SU-DHL-6 (cell line): Measurements from ENCODE around the gene TMPRSS13.

Source experiments
- H2AFZ ChIP-seq: fragments of 200-600 bp; sonication (generic); 2 replicates; pipeline ENCODE4 v1.6.1; 2014; ENCODE audit warnings: low read depth, mild to moderate bottlenecking, moderate library complexity, mixed read lengths, antibody characterized with exemption, low read length; ENCODE audit not compliant: severe bottlenecking
- H3F3A ChIP-seq: fragments of 200-600 bp; shearing (Covaris generic); 2 replicates; pipeline ENCODE4 v1.6.0; 2016; ENCODE audit warnings: antibody characterized with exemption, mild to moderate bottlenecking; ENCODE audit not compliant: insufficient read depth
- H3K27ac ChIP-seq: fragments of 200-600 bp; sonication (generic); 2 replicates; pipeline ENCODE4 v1.5.1; 2016; ENCODE audit warnings: low read depth, mild to moderate bottlenecking, low read length, moderate library complexity, mixed read lengths
- H3K27me3 ChIP-seq: fragments of 200-600 bp; sonication (generic), shearing (Covaris generic); 2 replicates; pipeline ENCODE4 v1.6.0; 2014; ENCODE audit warnings: mild to moderate bottlenecking, low read length
- H3K36me3 ChIP-seq: fragments of 200-600 bp; sonication (generic); 2 replicates; pipeline ENCODE4 v1.6.1; 2014; ENCODE audit warnings: mild to moderate bottlenecking, low read length, mixed read lengths
- H3K4me2 ChIP-seq: fragments of 300-600, 200-600 bp; shearing (Covaris generic), sonication (generic); 2 replicates; pipeline ENCODE4 v1.6.0; 2014; ENCODE audit warnings: low read length, low read depth, mild to moderate bottlenecking; ENCODE audit not compliant: poor library complexity, severe bottlenecking
- H3K4me3 ChIP-seq: fragments of 200-600 bp; sonication (generic); 2 replicates; pipeline ENCODE4 v1.5.1; 2014; ENCODE audit warnings: antibody characterized with exemption, low read length, mild to moderate bottlenecking, mixed read lengths; ENCODE audit not compliant: insufficient read depth, poor library complexity, severe bottlenecking
- H3K79me2 ChIP-seq: fragments of 200-600 bp; sonication (generic); 2 replicates; pipeline ENCODE4 v1.6.1; 2014; ENCODE audit warnings: mild to moderate bottlenecking, low read length, moderate library complexity; ENCODE audit not compliant: insufficient read depth
- H3K9ac ChIP-seq: fragments of 200-600 bp; sonication (generic); 2 replicates; pipeline ENCODE4 v1.7.0; 2014; ENCODE audit warnings: mild to moderate bottlenecking, low read length
- H3K9me2 ChIP-seq: fragments of 200-600 bp; sonication (generic); replicated peaks from 2 replicates; pipeline ENCODE4 v1.6.1; 2014; ENCODE audit warnings: low read length; ENCODE audit not compliant: insufficient read depth
- H3K9me3 ChIP-seq: fragments of 200-600 bp; sonication (generic); 2 replicates; pipeline ENCODE4 v1.6.1; 2014; ENCODE audit warnings: low read length, mixed read lengths; ENCODE audit not compliant: insufficient read depth
- H4K20me1 ChIP-seq: fragments of 200-600 bp; sonication (generic); 2 replicates; pipeline ENCODE4 v1.6.1; 2014; ENCODE audit warnings: low read depth, mild to moderate bottlenecking, antibody characterized with exemption, low read length, moderate library complexity, mixed read lengths
- CTCF ChIP-seq: fragments of 200-600 bp; sonication (generic); IDR thresholded peaks from one replicate; pipeline ENCODE4 v1.5.1; 2017; ENCODE audit warnings: antibody characterized with exemption, mild to moderate bottlenecking, low read length, moderate library complexity; ENCODE audit not compliant: insufficient read depth, poor library complexity, severe bottlenecking
- EZH2phosphoT487 ChIP-seq: fragments of 200-600 bp; sonication (generic), shearing (Covaris generic); conservative IDR thresholded peaks from 2 replicates; pipeline ENCODE4 v1.6.1; 2018; ENCODE audit warnings: mild to moderate bottlenecking, antibody characterized with exemption, low read length, moderate library complexity, mixed read lengths

TMPRSS13 gene

GRCh38 chr11:117863383-117863782, 65.8 kb downstream of the TMPRSS13 start:
- Histone ChIP-seq H2AFZ (no peak overlapping the region), H4K20me1 (no peaks in the 10 kb centered on the region), H3K4me3 (no peak overlapping the region), H3K36me3 (no peaks in the 10 kb centered on the region), H3K4me2 (no peak overlapping the region), H3K9me3 (no peaks in the 10 kb centered on the region), H3K9ac (no peak overlapping the region), H3F3A (no peaks in the 10 kb centered on the region), H3K27me3 (no peaks in the 10 kb centered on the region), H3K79me2 (no peaks in the 10 kb centered on the region), H3K27ac (no peak overlapping the region), H3K9me2 (no peaks in the 10 kb centered on the region)
- TF ChIP-seq CTCF (no peak), EZH2phosphoT487 (no peak)

GRCh38 chr11:117862753-117863152, 66.4 kb downstream of the TMPRSS13 start:
- no peaks in the 10 kb centered on the region for H3F3A ChIP-seq
- no peaks in the 10 kb centered on the region for H3K9me2 ChIP-seq
- TF ChIP-seq CTCF (no peak), EZH2phosphoT487 (no peak)
- H3K9me3 ChIP-seq, result no peaks in the 10 kb centered on the region
- no peaks in the 10 kb centered on the region for H3K36me3 ChIP-seq
- H3K27ac ChIP-seq, result no peak overlapping the region
- no peak overlapping the region for H2AFZ ChIP-seq
- no peaks in the 10 kb centered on the region for H3K79me2 ChIP-seq
- H3K27me3 ChIP-seq, result no peaks in the 10 kb centered on the region
- H4K20me1 ChIP-seq, result no peaks in the 10 kb centered on the region
- H3K9ac ChIP-seq, result no peak overlapping the region
- H3K4me3 ChIP-seq, result no peak overlapping the region
- no peak overlapping the region for H3K4me2 ChIP-seq

GRCh38 chr11:117862019-117862725, 67.0 kb downstream of the TMPRSS13 start:
- H3K9me2 ChIP-seq, result no peaks in the 10 kb centered on the region
- no peak overlapping the region for H3K4me2 ChIP-seq
- TF ChIP-seq EZH2phosphoT487 (no peak), CTCF (no peak)
- no peak overlapping the region for H3K4me3 ChIP-seq
- H3K27ac ChIP-seq, result no peak overlapping the region
- H3K36me3 ChIP-seq, result no peaks in the 10 kb centered on the region
- H3K27me3 ChIP-seq, result no peaks in the 10 kb centered on the region
- no peak overlapping the region for H2AFZ ChIP-seq
- no peaks in the 10 kb centered on the region for H3K79me2 ChIP-seq
- H3K9ac ChIP-seq, result no peak overlapping the region
- no peaks in the 10 kb centered on the region for H4K20me1 ChIP-seq
- no peaks in the 10 kb centered on the region for H3K9me3 ChIP-seq
- no peaks in the 10 kb centered on the region for H3F3A ChIP-seq
